ENCODE measurements around the gene EHMT2. TPM values are rescaled to one million over a fixed set of nuclear protein-coding genes. Genes with fewer than 3 reads are reported as not detected.

EHMT2 gene
- total and polyA plus RNA-seq, 2 of the 13 experiments (the other 11 are each of a cell fraction or from before 2014, with no cell fraction given) = 55.2 to 69.2 TPM

DNA sequence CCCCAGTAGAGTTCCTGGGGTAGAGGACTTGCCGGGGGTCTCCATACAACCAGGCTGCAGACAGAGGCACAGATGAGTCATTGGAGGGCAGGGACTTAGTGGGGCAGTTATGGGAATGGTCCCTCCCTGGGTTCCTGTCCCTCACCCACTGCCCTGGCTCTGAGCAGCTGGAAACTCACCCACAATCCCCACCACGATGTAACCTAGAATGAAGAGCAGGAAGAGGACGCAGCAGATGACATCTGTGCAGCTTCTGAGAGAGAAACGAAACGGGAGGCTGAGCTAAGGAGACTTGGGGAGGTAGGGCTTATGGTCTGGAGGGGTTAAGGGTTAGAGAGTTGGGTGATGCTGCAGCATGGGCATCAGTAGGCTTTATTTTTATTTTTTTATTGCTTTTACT lies 21.6 kb downstream of the EHMT2 start:
- BruUV-seq (replicated peaks) = no TSS peak
- no peak for ATAC-seq
- peaks cover 8 to 14% of the 10 kb centered on the region in 2 experiments; a peak in 4 of 5 replicates for H3K36me3 ChIP-seq (replicated peaks in 1 of 2; ENCODE audit: control insufficient read depth in 1 of 2, insufficient read depth in 2 of 2, low read length in 2 of 2)
- no peaks in the 10 kb centered on the region for H3K27me3 ChIP-seq (ENCODE audit: control insufficient read depth in 1 of 2, insufficient read depth in 2 of 2, low read length in 2 of 2)
- H3K9ac ChIP-seq (ENCODE audit: insufficient read depth, low read depth, low read length) = no peak overlapping the region
- H3K27ac ChIP-seq (ENCODE audit: extremely low read length, insufficient read depth, low read length) = no peak overlapping the region
- H2AFZ ChIP-seq (ENCODE audit: low read length) = no peak overlapping the region
- TF ChIP-seq NR1H2 (CRISPR knock-in tag; IDR thresholded peaks at IDR 0.05; ENCODE audit: borderline replicate concordance, low read depth) (no peak), SOX13 (IDR thresholded peaks at IDR 0.05) (no peak), SOX13 (CRISPR knock-in tag; conservative IDR thresholded peaks at IDR 0.05 in 1 of 2, IDR thresholded peaks at IDR 0.05 in 1 of 2) (no peak)
- H3K9me3 ChIP-seq (ENCODE audit: low read length) = no peaks in the 10 kb centered on the region
- no peak for DNase-seq (ENCODE audit: low spot score)
- in situ Hi-C loops (cut with HindIII; ENCODE audit: extremely low pct_ligation_motif_present, low pct_unique_long_range_greater_than_20kb) = no loop called here
- no peak for FAIRE-seq
- ChIA-PET POLR2A (interaction anchor here (0.7 to 7.2 kb wide), 6 partner anchors 8 to 137 kb away, joined by 3 to 103 read pairs (median 4); partner anchors contain the start of genes NEU1 and VARS1), CTCF (ENCODE audit: low intra/inter-chr PET ratio, low total read pairs) (no interaction called here)
- intact Hi-C loops (cut with micrococcal nuclease; ENCODE audit: unreplicated experiment) = no loop called here
- 58% methylated on average over 5 of the region's 5 CpGs for WGBS (ENCODE audit: low lambda C conversion rate)
- H3K4me2 ChIP-seq (ENCODE audit: low read depth, low read length) = no peak overlapping the region
- peaks cover 51% of the 10 kb centered on the region for H3K4me1 ChIP-seq (ENCODE audit: insufficient read depth, low read length)
- H3K4me3 ChIP-seq (replicated peaks in 1 of 3; ENCODE audit: insufficient read depth in 1 of 3, low read depth in 2 of 3, low read length in 3 of 3) = no peak overlapping the region
- H3K79me2 ChIP-seq (ENCODE audit: insufficient read depth, low read length) = no peaks in the 10 kb centered on the region
- no peaks in the 10 kb centered on the region for H4K20me1 ChIP-seq (ENCODE audit: insufficient read depth, low read length)

DNA sequence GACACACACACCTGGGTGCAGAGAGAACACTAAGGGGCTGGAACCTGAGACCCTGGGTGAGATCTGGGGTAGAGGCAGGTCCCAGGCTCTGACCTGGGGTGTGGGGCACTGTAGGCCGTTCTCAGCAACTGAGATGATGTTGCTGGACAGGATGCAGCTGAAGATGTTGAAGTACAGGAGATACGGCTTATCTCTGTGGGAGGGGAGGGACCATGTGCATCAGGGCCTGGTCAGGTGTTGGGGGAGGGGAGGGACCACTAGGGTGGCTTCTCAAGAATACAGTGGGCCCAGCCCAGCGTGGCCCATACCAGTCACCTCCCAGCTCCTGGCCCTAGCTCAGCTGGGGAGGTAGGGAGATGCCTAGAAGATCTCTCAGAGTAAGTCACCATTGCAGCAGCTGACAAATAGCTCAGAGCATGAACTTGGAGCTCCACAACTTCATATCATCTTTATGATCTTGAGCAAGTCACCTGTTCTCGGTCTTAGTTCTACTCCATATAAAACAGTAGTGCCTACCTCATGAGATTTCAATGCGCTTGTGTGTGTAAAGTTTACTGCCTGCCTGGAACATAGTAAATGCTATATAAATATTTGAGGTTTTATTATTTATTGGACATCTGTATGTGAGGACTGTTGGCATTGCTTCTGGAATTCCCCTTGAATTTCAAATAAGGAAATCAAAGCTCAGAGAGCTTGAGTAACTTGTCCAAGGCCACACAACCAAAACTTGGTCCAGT lies 22.5 kb downstream of the EHMT2 start:
- no TSS peak for BruUV-seq (replicated peaks)
- 32% methylated on average over 5 of the region's 5 CpGs for WGBS (ENCODE audit: low lambda C conversion rate)
- ATAC-seq (no peak), DNase-seq (ENCODE audit: low spot score) (no peak), FAIRE-seq (no peak)
- Histone ChIP-seq H3K4me1 (ENCODE audit: insufficient read depth, low read length) (peaks cover 60% of the 10 kb centered on the region), H3K27me3 (ENCODE audit: control insufficient read depth in 1 of 2, insufficient read depth in 2 of 2, low read length in 2 of 2) (no peaks in the 10 kb centered on the region), H3K4me2 (ENCODE audit: low read depth, low read length) (no peak overlapping the region), H4K20me1 (ENCODE audit: insufficient read depth, low read length) (no peaks in the 10 kb centered on the region), H3K9ac (ENCODE audit: insufficient read depth, low read depth, low read length) (no peak overlapping the region), H3K27ac (ENCODE audit: extremely low read length, insufficient read depth, low read length) (no peak overlapping the region), H3K36me3 (replicated peaks in 1 of 2; ENCODE audit: control insufficient read depth in 1 of 2, insufficient read depth in 2 of 2, low read length in 2 of 2) (peaks cover 3 to 5% of the 10 kb centered on the region in 2 experiments; a peak in 2 of 5 replicates), H3K9me3 (ENCODE audit: low read length) (no peaks in the 10 kb centered on the region), H3K79me2 (ENCODE audit: insufficient read depth, low read length) (no peaks in the 10 kb centered on the region), H3K4me3 (replicated peaks in 1 of 3; ENCODE audit: insufficient read depth in 1 of 3, low read depth in 2 of 3, low read length in 3 of 3) (no peak overlapping the region), H2AFZ (ENCODE audit: low read length) (no peak overlapping the region)
- in situ Hi-C loops (cut with HindIII; ENCODE audit: extremely low pct_ligation_motif_present, low pct_unique_long_range_greater_than_20kb) (no loop called here), intact Hi-C loops (cut with micrococcal nuclease; ENCODE audit: unreplicated experiment) (no loop called here)
- ChIA-PET CTCF (ENCODE audit: low intra/inter-chr PET ratio, low total read pairs) (no interaction called here), POLR2A (interaction anchor here (0.5 to 7.2 kb wide), 7 partner anchors 9 to 136 kb away, joined by 3 to 103 read pairs (median 4); partner anchors contain the start of genes NEU1 and VARS1)
- TF ChIP-seq, protein P1, sequence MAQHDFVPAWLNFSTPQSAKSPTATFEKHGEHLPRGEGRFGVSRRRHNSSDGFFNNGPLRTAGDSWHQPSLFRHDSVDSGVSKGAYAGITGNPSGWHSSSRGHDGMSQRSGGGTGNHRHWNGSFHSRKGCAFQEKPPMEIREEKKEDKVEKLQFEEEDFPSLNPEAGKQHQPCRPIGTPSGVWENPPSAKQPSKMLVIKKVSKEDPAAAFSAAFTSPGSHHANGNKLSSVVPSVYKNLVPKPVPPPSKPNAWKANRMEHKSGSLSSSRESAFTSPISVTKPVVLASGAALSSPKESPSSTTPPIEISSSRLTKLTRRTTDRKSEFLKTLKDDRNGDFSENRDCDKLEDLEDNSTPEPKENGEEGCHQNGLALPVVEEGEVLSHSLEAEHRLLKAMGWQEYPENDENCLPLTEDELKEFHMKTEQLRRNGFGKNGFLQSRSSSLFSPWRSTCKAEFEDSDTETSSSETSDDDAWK (CRISPR knock-in tag; IDR thresholded peaks at IDR 0.05) = no peak
- TF ChIP-seq ZNF543 (CRISPR knock-in tag; IDR thresholded peaks at IDR 0.05) = no peak
- TF ChIP-seq EHMT2 (IDR thresholded peaks at IDR 0.05; ENCODE audit: borderline replicate concordance, low read depth, low read length) = no peak
- TF ChIP-seq POLR2AphosphoS5 (IDR thresholded peaks at IDR 0.05; ENCODE audit: low read depth, low read length) = no peak
- TF ChIP-seq, protein P2, sequence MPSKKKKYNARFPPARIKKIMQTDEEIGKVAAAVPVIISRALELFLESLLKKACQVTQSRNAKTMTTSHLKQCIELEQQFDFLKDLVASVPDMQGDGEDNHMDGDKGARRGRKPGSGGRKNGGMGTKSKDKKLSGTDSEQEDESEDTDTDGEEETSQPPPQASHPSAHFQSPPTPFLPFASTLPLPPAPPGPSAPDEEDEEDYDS (CRISPR knock-in tag; IDR thresholded peaks at IDR 0.05) = no peak
- TF ChIP-seq MAZ (IDR thresholded peaks at IDR 0.05; ENCODE audit: borderline replicate concordance, low read depth, low read length) = no peak
- no peak for TF ChIP-seq MAZ (CRISPR knock-in tag; IDR thresholded peaks at IDR 0.05; ENCODE audit: low read depth)
- TF ChIP-seq CCAR2 (optimal IDR thresholded peaks at IDR 0.05; ENCODE audit: low read depth, low read length) = no peak
- no peak for TF ChIP-seq ZNF615 (CRISPR knock-in tag; IDR thresholded peaks at IDR 0.05; ENCODE audit: borderline replicate concordance)
- TF ChIP-seq ZSCAN12 (CRISPR knock-in tag; IDR thresholded peaks at IDR 0.05) = no peak
- TF ChIP-seq SYNCRIP (IDR thresholded peaks at IDR 0.05; ENCODE audit: insufficient read depth, low read depth, low read length) = no peak

Data from HepG2 (cell line).